HepG2 (cell line): ENCODE measurements around the gene FOXA3. TPM values are rescaled to one million over a fixed set of nuclear protein-coding genes. Genes with fewer than 3 reads are reported as not detected.

ENCODE experiments used
- ARHGAP35 ChIP-seq: sonication (generic); formaldehyde crosslinking; IDR thresholded peaks from 2 replicates; pipeline ENCODE4 v1.9.0; 2022; ENCODE audit warnings: mild to moderate bottlenecking, inconsistent platforms, moderate library complexity, missing genetic modification reagents, borderline replicate concordance
- BCL6 ChIP-seq: IDR thresholded peaks from 2 replicates; pipeline ENCODE4 v1.6.1; 2016; ENCODE audit warnings: missing genetic modification reagents, missing compliant biosample characterization
- CBFB ChIP-seq: sonication (generic); formaldehyde crosslinking; IDR thresholded peaks from 2 replicates; pipeline ENCODE4 v1.4.0; 2020; ENCODE audit warnings: missing genetic modification reagents
- CHCHD3 ChIP-seq: sonication (generic); formaldehyde crosslinking; IDR thresholded peaks from 2 replicates; pipeline ENCODE4 v1.8.0; 2022; ENCODE audit warnings: mild to moderate bottlenecking, missing genetic modification reagents, moderate library complexity
- DMAP1 ChIP-seq: IDR thresholded peaks from 2 replicates; pipeline ENCODE4 v1.6.1; 2016
- DPF2 ChIP-seq: sonication (generic); formaldehyde crosslinking; IDR thresholded peaks from 2 replicates; pipeline ENCODE4 v1.4.0; 2020; ENCODE audit warnings: mild to moderate bottlenecking, low read depth, missing genetic modification reagents, borderline replicate concordance
- FIP1L1 ChIP-seq: fragments of 200-400 bp; formaldehyde crosslinking; IDR thresholded peaks from 2 replicates; pipeline ENCODE4 v1.6.1; 2018; ENCODE audit warnings: low read depth, mild to moderate bottlenecking, low read length, moderate library complexity, borderline replicate concordance; ENCODE audit not compliant: insufficient read depth
- KLF16 ChIP-seq, 2 experiments: sonication (generic) in 1 of 2; formaldehyde crosslinking in 1 of 2; IDR thresholded peaks; 2 replicates each; pipeline versions ENCODE4 v1.6.1 to v1.8.0; 2016 to 2023; ENCODE audit warnings: missing genetic modification reagents in 2 of 2, missing compliant biosample characterization in 1 of 2
- NFATC3 ChIP-seq: sonication (generic); formaldehyde crosslinking; IDR thresholded peaks from 2 replicates; pipeline ENCODE4 v1.5.1; 2020; ENCODE audit warnings: mild to moderate bottlenecking, missing genetic modification reagents
- NFE2 ChIP-seq: sonication (generic); formaldehyde crosslinking; IDR thresholded peaks from 2 replicates; pipeline ENCODE4 v1.4.0; 2020; ENCODE audit warnings: missing genetic modification reagents
- NONO ChIP-seq, 2 experiments: fragments of 450-650 bp in 1 of 2; sonication (generic) in 1 of 2; formaldehyde crosslinking in 1 of 2; IDR thresholded peaks in 1 of 2; conservative IDR thresholded peaks in 1 of 2; 2 replicates each; pipeline versions ENCODE4 v1.6.1 to v1.8.0; 2017 to 2022; ENCODE audit warnings: mild to moderate bottlenecking in 1 of 2, missing genetic modification reagents in 1 of 2, moderate library complexity in 1 of 2
- RARA ChIP-seq: IDR thresholded peaks from 2 replicates; pipeline ENCODE4 v1.6.1; 2016; ENCODE audit warnings: missing genetic modification reagents, missing compliant biosample characterization
- RARG ChIP-seq: sonication (generic); formaldehyde crosslinking; IDR thresholded peaks from 2 replicates; pipeline ENCODE4 v1.4.0; 2020; ENCODE audit warnings: low read depth, mild to moderate bottlenecking, missing genetic modification reagents
- RFXAP ChIP-seq: sonication (generic); formaldehyde crosslinking; IDR thresholded peaks from 2 replicates; pipeline ENCODE4 v1.4.0; 2020; ENCODE audit warnings: missing genetic modification reagents, borderline replicate concordance
- SP1 ChIP-seq, 2 experiments: fragments of 450-650 bp in 1 of 2; sonication (generic) in 1 of 2; formaldehyde crosslinking in 1 of 2; IDR thresholded peaks; 2 replicates each; pipeline versions ENCODE4 v1.4.0 to v1.6.1; 2016 to 2020; ENCODE audit warnings: missing genetic modification reagents in 1 of 2
- TP53 ChIP-seq: sonication (generic); formaldehyde crosslinking; conservative IDR thresholded peaks from 2 replicates; pipeline ENCODE4 v1.4.0; 2020; ENCODE audit warnings: missing genetic modification reagents
- ZFY ChIP-seq: sonication (generic); formaldehyde crosslinking; IDR thresholded peaks from 2 replicates; pipeline ENCODE4 v1.4.0; 2020; ENCODE audit warnings: missing genetic modification reagents
- ZNF552 ChIP-seq: sonication (generic); formaldehyde crosslinking; IDR thresholded peaks from 2 replicates; pipeline ENCODE4 v1.9.0; 2022; ENCODE audit warnings: missing genetic modification reagents, mild to moderate bottlenecking, borderline replicate concordance
- ZNF589 ChIP-seq: sonication (generic); formaldehyde crosslinking; conservative IDR thresholded peaks from 2 replicates; pipeline ENCODE4 v1.8.0; 2022; ENCODE audit warnings: mild to moderate bottlenecking, moderate library complexity, missing genetic modification reagents
- ZNF788 ChIP-seq: sonication (generic); formaldehyde crosslinking; IDR thresholded peaks from 2 replicates; pipeline ENCODE4 v1.5.0; 2020; ENCODE audit warnings: mild to moderate bottlenecking, missing genetic modification reagents, borderline replicate concordance
- ZSCAN25 ChIP-seq: sonication (generic); formaldehyde crosslinking; IDR thresholded peaks from 2 replicates; pipeline ENCODE4 v1.8.0; 2022; ENCODE audit warnings: mild to moderate bottlenecking, missing genetic modification reagents
- polyA plus RNA-seq, 8 experiments: library from polyadenylated mRNA; depleted of rRNA in 3 of 8; stranded (reverse) in 7 of 8; unstranded in 1 of 8; fragments of >200 nt; fragmentation: Illumina TruSeq in 4 of 8; extraction: Trizol in 4 of 8; gene quantifications; 2 replicates each; pipeline versions ENCODE4 v1.2.1 to v1.2.3, GENCODE V29; 2011 to 2016; ENCODE audit warnings: low read depth in 4 of 8, missing spikeins in 1 of 8, mixed read lengths in 1 of 8; ENCODE audit not compliant: insufficient read depth in 1 of 8
- total RNA-seq, 5 experiments: library from RNA; depleted of rRNA; stranded (reverse); fragments of >200 nt; fragmentation: Illumina TruSeq; extraction: Trizol; gene quantifications; 2 replicates each; pipeline ENCODE4 v1.2.3, GENCODE V29; 2016; ENCODE audit warnings: low read depth in 1 of 5
- TF ChIP-seq, protein P1 (sequence below): IDR thresholded peaks from 2 replicates; pipeline ENCODE4 v1.6.1; 2018; ENCODE audit warnings: missing genetic modification reagents
- TF ChIP-seq, protein P2 (sequence below): sonication (generic); formaldehyde crosslinking; conservative IDR thresholded peaks from 2 replicates; pipeline ENCODE4 v1.4.0; 2020; ENCODE audit warnings: mild to moderate bottlenecking, missing genetic modification reagents, moderate library complexity
- TF ChIP-seq, protein P3 (sequence below): sonication (generic); formaldehyde crosslinking; conservative IDR thresholded peaks from 2 replicates; pipeline ENCODE4 v1.8.1; 2023; ENCODE audit warnings: missing genetic modification reagents

Gene FOXA3
- total and polyA plus RNA-seq, 2 of the 13 experiments (the other 11 are each of a cell fraction or from before 2014, with no cell fraction given), result 29.8 to 47.6 TPM

DNA sequence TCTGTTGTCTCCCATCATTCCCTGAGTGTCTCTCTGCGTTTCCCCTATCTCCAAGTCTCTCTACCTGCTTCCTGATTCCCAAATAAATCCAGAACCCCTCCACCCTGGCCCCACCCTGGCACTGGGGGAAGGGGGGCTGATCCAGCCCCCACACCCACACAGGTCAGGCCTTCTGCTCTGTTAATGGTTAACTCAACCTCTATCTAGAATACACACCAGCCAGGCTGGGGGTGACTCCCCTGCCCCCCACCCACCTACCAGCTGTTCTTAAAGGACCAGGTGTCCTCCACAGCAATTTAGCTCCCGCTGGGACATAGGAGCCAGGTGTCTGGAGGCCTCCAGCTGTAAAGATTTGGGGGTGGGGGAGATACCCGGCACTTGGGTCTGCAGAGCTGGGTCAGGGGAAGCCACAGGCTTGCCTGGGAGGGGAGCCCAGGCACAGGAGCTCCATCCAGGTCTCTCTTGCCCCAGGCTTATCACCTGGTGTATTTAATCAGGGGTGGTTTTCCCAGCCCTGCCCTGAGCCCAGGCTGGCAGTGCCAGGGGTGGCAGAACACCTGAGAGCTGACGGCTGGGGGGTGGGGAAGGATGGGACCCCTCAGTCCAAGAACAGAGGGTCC lies 17.9 kb downstream of the FOXA3 start (continued):
- no peak for TF ChIP-seq NFE2 (CRISPR knock-in tag)
- no peak for TF ChIP-seq FIP1L1
- TF ChIP-seq ARHGAP35 (CRISPR knock-in tag), result no peak
- TF ChIP-seq CBFB (CRISPR knock-in tag), result 0 out of 2 replicates have a peak, but pooled peaks have one; percentile 32
- TF ChIP-seq DPF2 (CRISPR knock-in tag), result peak; percentile 29; the same call in 1 of the 2 replicates
- TF ChIP-seq SP1 (IDR thresholded peaks at IDR 0.05), result no peak
- peak; percentile 31; the same call in 1 of the 2 replicates for TF ChIP-seq SP1 (CRISPR knock-in tag; IDR thresholded peaks at IDR 0.05)
- peak; percentile 43; the same call in 1 of the 2 replicates for TF ChIP-seq RARG (CRISPR knock-in tag)
- no peak for TF ChIP-seq ZNF552
- TF ChIP-seq ZNF589 (CRISPR knock-in tag), result peak; percentile 52; the same call in 1 of the 2 replicates
- TF ChIP-seq, protein P1, sequence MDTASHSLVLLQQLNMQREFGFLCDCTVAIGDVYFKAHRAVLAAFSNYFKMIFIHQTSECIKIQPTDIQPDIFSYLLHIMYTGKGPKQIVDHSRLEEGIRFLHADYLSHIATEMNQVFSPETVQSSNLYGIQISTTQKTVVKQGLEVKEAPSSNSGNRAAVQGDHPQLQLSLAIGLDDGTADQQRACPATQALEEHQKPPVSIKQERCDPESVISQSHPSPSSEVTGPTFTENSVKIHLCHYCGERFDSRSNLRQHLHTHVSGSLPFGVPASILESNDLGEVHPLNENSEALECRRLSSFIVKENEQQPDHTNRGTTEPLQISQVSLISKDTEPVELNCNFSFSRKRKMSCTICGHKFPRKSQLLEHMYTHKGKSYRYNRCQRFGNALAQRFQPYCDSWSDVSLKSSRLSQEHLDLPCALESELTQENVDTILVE (CRISPR knock-in tag), result peak; percentile 22; the same call in 1 of the 2 replicates
- peak; percentile 27; the same call in 1 of the 2 replicates for TF ChIP-seq RFXAP (CRISPR knock-in tag)
- peak; percentile 50; the same call in 1 of the 2 replicates for TF ChIP-seq ZNF788 (CRISPR knock-in tag)
- peak; percentile 63; the same call in 1 of the 2 replicates for TF ChIP-seq ZSCAN25
- TF ChIP-seq DMAP1 (CRISPR knock-in tag), result 0 out of 2 replicates have a peak, but pooled peaks have one; percentile 8
- peak; percentile 61; the same call in 1 of the 2 replicates for TF ChIP-seq BCL6 (CRISPR knock-in tag)
- 0 out of 2 replicates have a peak, but pooled peaks have one; percentile 24 for TF ChIP-seq NFATC3 (CRISPR knock-in tag)
- TF ChIP-seq, protein P2, sequence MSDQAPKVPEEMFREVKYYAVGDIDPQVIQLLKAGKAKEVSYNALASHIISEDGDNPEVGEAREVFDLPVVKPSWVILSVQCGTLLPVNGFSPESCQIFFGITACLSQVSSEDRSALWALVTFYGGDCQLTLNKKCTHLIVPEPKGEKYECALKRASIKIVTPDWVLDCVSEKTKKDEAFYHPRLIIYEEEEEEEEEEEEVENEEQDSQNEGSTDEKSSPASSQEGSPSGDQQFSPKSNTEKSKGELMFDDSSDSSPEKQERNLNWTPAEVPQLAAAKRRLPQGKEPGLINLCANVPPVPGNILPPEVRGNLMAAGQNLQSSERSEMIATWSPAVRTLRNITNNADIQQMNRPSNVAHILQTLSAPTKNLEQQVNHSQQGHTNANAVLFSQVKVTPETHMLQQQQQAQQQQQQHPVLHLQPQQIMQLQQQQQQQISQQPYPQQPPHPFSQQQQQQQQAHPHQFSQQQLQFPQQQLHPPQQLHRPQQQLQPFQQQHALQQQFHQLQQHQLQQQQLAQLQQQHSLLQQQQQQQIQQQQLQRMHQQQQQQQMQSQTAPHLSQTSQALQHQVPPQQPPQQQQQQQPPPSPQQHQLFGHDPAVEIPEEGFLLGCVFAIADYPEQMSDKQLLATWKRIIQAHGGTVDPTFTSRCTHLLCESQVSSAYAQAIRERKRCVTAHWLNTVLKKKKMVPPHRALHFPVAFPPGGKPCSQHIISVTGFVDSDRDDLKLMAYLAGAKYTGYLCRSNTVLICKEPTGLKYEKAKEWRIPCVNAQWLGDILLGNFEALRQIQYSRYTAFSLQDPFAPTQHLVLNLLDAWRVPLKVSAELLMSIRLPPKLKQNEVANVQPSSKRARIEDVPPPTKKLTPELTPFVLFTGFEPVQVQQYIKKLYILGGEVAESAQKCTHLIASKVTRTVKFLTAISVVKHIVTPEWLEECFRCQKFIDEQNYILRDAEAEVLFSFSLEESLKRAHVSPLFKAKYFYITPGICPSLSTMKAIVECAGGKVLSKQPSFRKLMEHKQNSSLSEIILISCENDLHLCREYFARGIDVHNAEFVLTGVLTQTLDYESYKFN, result peak; percentile 93
- TF ChIP-seq ZFY (CRISPR knock-in tag), result no peak
- peak; percentile 84 for TF ChIP-seq RARA (CRISPR knock-in tag)
- no peak; a peak in 1 of 4 replicates for TF ChIP-seq KLF16 (CRISPR knock-in tag; IDR thresholded peaks at IDR 0.05)
- TF ChIP-seq TP53 (CRISPR knock-in tag), result no peak
- TF ChIP-seq, protein P3, sequence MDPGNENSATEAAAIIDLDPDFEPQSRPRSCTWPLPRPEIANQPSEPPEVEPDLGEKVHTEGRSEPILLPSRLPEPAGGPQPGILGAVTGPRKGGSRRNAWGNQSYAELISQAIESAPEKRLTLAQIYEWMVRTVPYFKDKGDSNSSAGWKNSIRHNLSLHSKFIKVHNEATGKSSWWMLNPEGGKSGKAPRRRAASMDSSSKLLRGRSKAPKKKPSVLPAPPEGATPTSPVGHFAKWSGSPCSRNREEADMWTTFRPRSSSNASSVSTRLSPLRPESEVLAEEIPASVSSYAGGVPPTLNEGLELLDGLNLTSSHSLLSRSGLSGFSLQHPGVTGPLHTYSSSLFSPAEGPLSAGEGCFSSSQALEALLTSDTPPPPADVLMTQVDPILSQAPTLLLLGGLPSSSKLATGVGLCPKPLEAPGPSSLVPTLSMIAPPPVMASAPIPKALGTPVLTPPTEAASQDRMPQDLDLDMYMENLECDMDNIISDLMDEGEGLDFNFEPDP, result 0 out of 2 replicates have a peak, but pooled peaks have one; percentile 25
- TF ChIP-seq CHCHD3, result no peak
- no peak for TF ChIP-seq NONO (IDR thresholded peaks at IDR 0.05)
- TF ChIP-seq NONO (CRISPR knock-in tag; conservative IDR thresholded peaks at IDR 0.05), result peak; percentile 76; the same call in 1 of the 2 replicates
